K562 (cell line): ENCODE data around the gene PNMA8A. TPM values are rescaled to one million over a fixed set of nuclear protein-coding genes. Genes with fewer than 3 reads are reported as not detected.

Experiments
- ARHGAP35 ChIP-seq: fragments of 450-650 bp; IDR thresholded peaks from 2 replicates; pipeline ENCODE4 v1.6.1; 2018; ENCODE audit not compliant: partially characterized antibody
- CEBPB ChIP-seq: fragments of 450-650 bp; IDR thresholded peaks from 2 replicates; pipeline ENCODE4 v1.6.1; 2016; ENCODE audit warnings: missing genetic modification characterization, missing compliant biosample characterization
- CREM ChIP-seq: IDR thresholded peaks from 2 replicates; pipeline ENCODE4 v1.6.1; 2014; ENCODE audit warnings: antibody characterized with exemption, low read depth
- CSDE1 ChIP-seq, 2 experiments: fragments of 450-650 bp; IDR thresholded peaks; 2 replicates each; pipeline ENCODE4 v1.6.1; 2016; ENCODE audit warnings: mild to moderate bottlenecking in 1 of 2
- CTBP1 ChIP-seq: fragments of 450-650 bp; IDR thresholded peaks from 2 replicates; pipeline ENCODE4 v1.6.1; 2016; ENCODE audit warnings: borderline replicate concordance
- EGR1 ChIP-seq: fragments of 450-650 bp; conservative IDR thresholded peaks from 2 replicates; pipeline ENCODE4 v1.6.1; 2017; ENCODE audit warnings: mild to moderate bottlenecking
- ETS1 ChIP-seq: conservative IDR thresholded peaks from 2 replicates; pipeline ENCODE4 v1.6.1; 2011; ENCODE audit warnings: low read depth, mild to moderate bottlenecking, low read length; ENCODE audit not compliant: control insufficient read depth
- FOXJ3 ChIP-seq: sonication (generic); formaldehyde crosslinking; IDR thresholded peaks from 2 replicates; pipeline ENCODE4 v1.4.0; 2020; ENCODE audit warnings: mild to moderate bottlenecking, missing genetic modification reagents
- FOXK1 ChIP-seq: sonication (generic); formaldehyde crosslinking; IDR thresholded peaks from 2 replicates; pipeline ENCODE4 v1.8.0; 2022; ENCODE audit warnings: missing genetic modification reagents, mild to moderate bottlenecking, borderline replicate concordance
- GATA2 ChIP-seq: sonication (generic); formaldehyde crosslinking; IDR thresholded peaks from 2 replicates; pipeline ENCODE4 v1.4.0; 2020; ENCODE audit warnings: mild to moderate bottlenecking, missing genetic modification reagents
- HBP1 ChIP-seq: fragments of 450-650 bp; formaldehyde crosslinking; IDR thresholded peaks from 2 replicates; pipeline ENCODE4 v1.4.0; 2022; ENCODE audit warnings: missing genetic modification characterization
- KAT7 ChIP-seq: sonication (generic); formaldehyde crosslinking; IDR thresholded peaks from 2 replicates; pipeline ENCODE4 v1.8.0; 2022; ENCODE audit warnings: missing genetic modification reagents, mild to moderate bottlenecking, borderline replicate concordance
- KLF13 ChIP-seq: fragments of 450-650 bp; IDR thresholded peaks from 2 replicates; pipeline ENCODE4 v1.6.1; 2016; ENCODE audit warnings: missing genetic modification characterization, low read depth, mild to moderate bottlenecking, missing compliant biosample characterization, moderate library complexity, borderline replicate concordance
- L3MBTL2 ChIP-seq: fragments of 450-650 bp; IDR thresholded peaks from 2 replicates; pipeline ENCODE4 v1.6.1; 2016; ENCODE audit warnings: mild to moderate bottlenecking, moderate library complexity
- LEF1 ChIP-seq: fragments of 450-650 bp; IDR thresholded peaks from 2 replicates; pipeline ENCODE4 v1.6.1; 2016; ENCODE audit warnings: mild to moderate bottlenecking
- MECOM ChIP-seq: fragments of 250-450 bp; sonication (Bioruptor Pico); IDR thresholded peaks from 2 replicates; pipeline ENCODE4 v1.8.0; 2022; ENCODE audit warnings: inconsistent platforms
- MIER1 ChIP-seq: fragments of 450-650 bp; IDR thresholded peaks from 2 replicates; pipeline ENCODE4 v1.6.1; 2016; ENCODE audit warnings: antibody characterized with exemption, mild to moderate bottlenecking, low read depth
- MYBL2 ChIP-seq, 2 experiments: fragments of 450-650 bp in 1 of 2; sonication (generic) in 1 of 2; formaldehyde crosslinking in 1 of 2; IDR thresholded peaks; 2 replicates each; pipeline versions ENCODE4 v1.6.1 to v1.8.1; 2017 to 2022; ENCODE audit warnings: borderline replicate concordance in 1 of 2, inconsistent platforms in 1 of 2, low read depth in 1 of 2, mild to moderate bottlenecking in 1 of 2, missing genetic modification reagents in 1 of 2, moderate library complexity in 1 of 2
- MYC ChIP-seq, 2 experiments: fragments of 250-450 bp in 1 of 2; sonication (Bioruptor Pico) in 1 of 2; IDR thresholded peaks; 2 replicates each; pipeline versions ENCODE4 v1.5.1 to v1.6.1; 2012 to 2021; ENCODE audit warnings: low read depth in 2 of 2, borderline replicate concordance in 1 of 2, improper control_type of control experiment in 1 of 2, low read length in 1 of 2, mild to moderate bottlenecking in 1 of 2, moderate library complexity in 1 of 2
- NCOA4 ChIP-seq: fragments of 450-650 bp; IDR thresholded peaks from 2 replicates; pipeline ENCODE4 v1.6.1; 2018; ENCODE audit warnings: mild to moderate bottlenecking; ENCODE audit not compliant: partially characterized antibody
- POLR2AphosphoS2 ChIP-seq: IDR thresholded peaks from 2 replicates; pipeline ENCODE4 v1.6.1; 2012; ENCODE audit warnings: low read length, improper control_type of control experiment
- PRMT5 ChIP-seq: sonication (generic); formaldehyde crosslinking; IDR thresholded peaks from 2 replicates; pipeline ENCODE4 v1.5.0; 2020; ENCODE audit warnings: missing genetic modification reagents
- RUNX1 ChIP-seq: sonication (generic); IDR thresholded peaks from 2 replicates; pipeline ENCODE4 v1.6.1; 2016; ENCODE audit warnings: antibody characterized with exemption, low read depth
- SIN3B ChIP-seq: fragments of 450-650 bp; IDR thresholded peaks from 2 replicates; pipeline ENCODE4 v1.6.1; 2017; ENCODE audit warnings: low read depth, mild to moderate bottlenecking, moderate library complexity
- SUPT5H ChIP-seq: fragments of 450-650 bp; IDR thresholded peaks from 2 replicates; pipeline ENCODE4 v1.6.1; 2016
- TAF1 ChIP-seq: IDR thresholded peaks from 2 replicates; pipeline ENCODE4 v1.6.1; 2011; ENCODE audit warnings: mild to moderate bottlenecking, low read length, moderate library complexity; ENCODE audit not compliant: insufficient read depth, control insufficient read depth, severe bottlenecking; ENCODE audit errors: extremely low read depth
- TBP ChIP-seq: optimal IDR thresholded peaks from 2 replicates; pipeline ENCODE3; 2011; ENCODE audit warnings: low read depth, low read length, improper control_type of control experiment
- ZNF583 ChIP-seq: fragments of 250-450 bp; sonication (Bioruptor Pico); IDR thresholded peaks from 2 replicates; pipeline ENCODE4 v1.4.0; 2020
- ZNF79 ChIP-seq: fragments of 250-450 bp; sonication (Bioruptor Pico); IDR thresholded peaks from 2 replicates; pipeline ENCODE4 v1.4.0; 2020; ENCODE audit warnings: low read depth, mild to moderate bottlenecking, moderate library complexity
- polyA plus RNA-seq, 8 experiments: library from polyadenylated mRNA; depleted of rRNA in 4 of 8; stranded (reverse) in 5 of 8; unstranded in 3 of 8; fragments of >200 nt; fragmentation: Nextera tagmentation in 2 of 8; fragmentation: Illumina TruSeq in 1 of 8; extraction: Ambion mirVana in 2 of 8; extraction: Trizol in 1 of 8; gene quantifications; 2 replicates each; pipeline versions ENCODE4 v1.2.1 to v1.2.3, GENCODE V29; 2011 to 2014; ENCODE audit warnings: inconsistent platforms in 1 of 8, missing spikeins in 1 of 8
- total RNA-seq, 7 experiments: library from RNA; depleted of rRNA in 6 of 7; stranded (reverse); fragments of >200 nt in 6 of 7; fragmentation: Illumina TruSeq in 2 of 7; extraction: Trizol in 2 of 7; gene quantifications; 2 replicates each; pipeline versions ENCODE4 v1.2.1 to v1.2.3, GENCODE V29; 2011 to 2021; ENCODE audit warnings: low replicate concordance in 1 of 7

PNMA8A gene
- total and polyA plus RNA-seq, 9 of the 15 experiments (the other 6 are each of a cell fraction or from before 2014, with no cell fraction given): 6.6 to 23.8 (median 14.9) TPM

- TF ChIP-seq CTBP1 (peak; percentile 40), FOXJ3 (CRISPR knock-in tag) (no peak), ETS1 (peak; percentile 42; the same call in 1 of the 2 replicates), SUPT5H (peak; percentile 76), CEBPB (no peak), L3MBTL2 (peak; percentile 71), SIN3B (peak; percentile 65; the same call in 1 of the 2 replicates), MYBL2 (IDR thresholded peaks at IDR 0.05; ENCODE audit: low read depth) (no peak), MYBL2 (CRISPR knock-in tag; IDR thresholded peaks at IDR 0.05; ENCODE audit: borderline replicate concordance) (no peak), LEF1 (no peak), KAT7 (CRISPR knock-in tag) (0 out of 2 replicates have a peak, but pooled peaks have one; percentile 70), FOXK1 (CRISPR knock-in tag) (no peak), HBP1 (CRISPR knock-in tag) (no peak), CSDE1 (IDR thresholded peaks at IDR 0.05) (peak in 1 of 2 experiments; percentile 55; a peak in 1 of 4 replicates), RUNX1 (no peak), CREM (peak; percentile 92), ZNF583 (CRISPR knock-in tag) (no peak), MYC (IDR thresholded peaks at IDR 0.05; ENCODE audit: low read depth, low read length) (peak; percentile 71), MYC (CRISPR knock-in tag; IDR thresholded peaks at IDR 0.05; ENCODE audit: borderline replicate concordance, low read depth) (peak; percentile 63; the same call in 1 of the 2 replicates), KLF13 (no peak), PRMT5 (no peak), TAF1 (peak; percentile 48), EGR1 (peak; percentile 96), ZNF79 (CRISPR knock-in tag) (no peak), POLR2AphosphoS2 (no peak), MECOM (CRISPR knock-in tag) (no peak), GATA2 (CRISPR knock-in tag) (no peak), ARHGAP35 (no peak), NCOA4 (no peak), MIER1 (no peak), TBP (peak; percentile 0)
These were observed at the start of gene PNMA8A (continued) for GRCh38 chr19:46471116-46471733.
